ENCODE results near the gene TEX2.

The TEX2 gene

GRCh38 chr17:64263000-64263766 lies at the start of gene TEX2:
TSS of gene TEX2 (minus strand) at chr17:64263260. CDS start at chr17:64214217, 49,043 bp downstream.
- in situ Hi-C loops (cut with MboI; ENCODE audit: low pct_unique_long_range_greater_than_20kb, low sequenced_read_pairs), result no loop called here

GRCh38 chr17:64309710-64310109 lies 46.6 kb upstream of the TEX2 start:
- no peak for DNase-seq
- in situ Hi-C loops (cut with MboI; ENCODE audit: low pct_unique_long_range_greater_than_20kb, low sequenced_read_pairs), result no loop called here

More at GRCh38 chr17:64263000-64263766, at the start of gene TEX2:
- DNase-seq, result peak; percentile 84

GRCh38 chr17:64309021-64309420 lies 46.0 kb upstream of the TEX2 start:
- no peak for DNase-seq
- in situ Hi-C loops (cut with MboI; ENCODE audit: low pct_unique_long_range_greater_than_20kb, low sequenced_read_pairs), result no loop called here

GRCh38 chr17:64306850-64307463 lies 43.9 kb upstream of the TEX2 start:
- peak; percentile 75 for DNase-seq
- in situ Hi-C loops (cut with MboI; ENCODE audit: low pct_unique_long_range_greater_than_20kb, low sequenced_read_pairs), result no loop called here

- in situ Hi-C loops (cut with MboI; ENCODE audit: low pct_unique_long_range_greater_than_20kb, low sequenced_read_pairs), result no loop called here
- DNase-seq, result no peak
Measured at GRCh38 chr17:64304551-64304950, 41.5 kb upstream of the TEX2 start.

GRCh38 chr17:64300699-64300965 lies 37.6 kb upstream of the TEX2 start:
- in situ Hi-C loops (cut with MboI; ENCODE audit: low pct_unique_long_range_greater_than_20kb, low sequenced_read_pairs), result no loop called here
- DNase-seq, result no peak

- in situ Hi-C loops (cut with MboI; ENCODE audit: low pct_unique_long_range_greater_than_20kb, low sequenced_read_pairs), result loop anchor here (25.0 kb wide), 1 partner anchor 385 kb away; the partner anchor contains the start of genes CSHL1 and GH1
- no peak for DNase-seq
Measured at GRCh38 chr17:64297467-64298088, 34.5 kb upstream of the TEX2 start.

- DNase-seq, result no peak
- in situ Hi-C loops (cut with MboI; ENCODE audit: low pct_unique_long_range_greater_than_20kb, low sequenced_read_pairs), result loop anchor here (25.0 kb wide), 1 partner anchor 384 kb away; the partner anchor contains the start of genes CSHL1 and GH1
Measured at GRCh38 chr17:64296246-64296645, 33.2 kb upstream of the TEX2 start.

- in situ Hi-C loops (cut with MboI; ENCODE audit: low pct_unique_long_range_greater_than_20kb, low sequenced_read_pairs), result loop anchor here (25.0 kb wide), 1 partner anchor 383 kb away; the partner anchor contains the start of genes CSHL1 and GH1
- no peak for DNase-seq
Measured at GRCh38 chr17:64295146-64295545, 32.1 kb upstream of the TEX2 start.

GRCh38 chr17:64291268-64291851 lies 28.3 kb upstream of the TEX2 start:
- peak; percentile 35 for DNase-seq
- in situ Hi-C loops (cut with MboI; ENCODE audit: low pct_unique_long_range_greater_than_20kb, low sequenced_read_pairs), result loop anchor here (25.0 kb wide), 1 partner anchor 379 kb away; the partner anchor contains the start of genes CSHL1 and GH1

GRCh38 chr17:64289741-64290141 lies 26.7 kb upstream of the TEX2 start:
- DNase-seq, result no peak
- in situ Hi-C loops (cut with MboI; ENCODE audit: low pct_unique_long_range_greater_than_20kb, low sequenced_read_pairs), result loop anchor here (25.0 kb wide), 1 partner anchor 377 kb away; the partner anchor contains the start of genes CSHL1 and GH1

GRCh38 chr17:64282753-64283080 lies 19.7 kb upstream of the TEX2 start:
- no peak for DNase-seq
- in situ Hi-C loops (cut with MboI; ENCODE audit: low pct_unique_long_range_greater_than_20kb, low sequenced_read_pairs), result loop anchor here (25.0 kb wide), 1 partner anchor 370 kb away; the partner anchor contains the start of genes CSHL1 and GH1

- in situ Hi-C loops (cut with MboI; ENCODE audit: low pct_unique_long_range_greater_than_20kb, low sequenced_read_pairs), result loop anchor here (25.0 kb wide), 1 partner anchor 370 kb away; the partner anchor contains the start of genes CSHL1 and GH1
- DNase-seq, result peak; percentile 78
Measured at GRCh38 chr17:64281962-64282752, 19.1 kb upstream of the TEX2 start.

GRCh38 chr17:64278614-64279013 lies 15.6 kb upstream of the TEX2 start:
- in situ Hi-C loops (cut with MboI; ENCODE audit: low pct_unique_long_range_greater_than_20kb, low sequenced_read_pairs), result loop anchor here (25.0 kb wide), 1 partner anchor 366 kb away; the partner anchor contains the start of genes CSHL1 and GH1
- DNase-seq, result no peak

- DNase-seq, result no peak
- in situ Hi-C loops (cut with MboI; ENCODE audit: low pct_unique_long_range_greater_than_20kb, low sequenced_read_pairs), result loop anchor here (25.0 kb wide), 1 partner anchor 366 kb away; the partner anchor contains the start of genes CSHL1 and GH1
Measured at GRCh38 chr17:64277831-64278562, 14.9 kb upstream of the TEX2 start.

- no peak for DNase-seq
- in situ Hi-C loops (cut with MboI; ENCODE audit: low pct_unique_long_range_greater_than_20kb, low sequenced_read_pairs), result loop anchor here (25.0 kb wide), 1 partner anchor 365 kb away; the partner anchor contains the start of genes CSHL1 and GH1
Measured at GRCh38 chr17:64276961-64277505, 14.0 kb upstream of the TEX2 start.

GRCh38 chr17:64275016-64275415 lies 12.0 kb upstream of the TEX2 start:
- DNase-seq, result no peak
- in situ Hi-C loops (cut with MboI; ENCODE audit: low pct_unique_long_range_greater_than_20kb, low sequenced_read_pairs), result loop anchor here (25.0 kb wide), 1 partner anchor 363 kb away; the partner anchor contains the start of genes CSHL1 and GH1

- in situ Hi-C loops (cut with MboI; ENCODE audit: low pct_unique_long_range_greater_than_20kb, low sequenced_read_pairs), result no loop called here
- peak; percentile 11 for DNase-seq
Measured at GRCh38 chr17:64273006-64273405, 9.9 kb upstream of the TEX2 start.
